NOMO-1 (cell line): ENCODE measurements around the gene NUFIP1.
"Not testable (repeated sequence)": the region's sequence is repeated elsewhere in the genome, so short reads cannot be mapped to it uniquely, and the experiment has no call there.

ENCODE experiments used
- DNase-seq, 2 experiments: peaks; one replicate each; lab custom pipeline; 2025; ENCODE audit not compliant: unreplicated experiment in 2 of 2; lab: John Stamatoyannopoulos, UW

The NUFIP1 gene

GRCh38 chr13:44989071-44989889 is at the start of gene NUFIP1, which contains the start of gene GPALPP1:
NUFIP1 (minus strand) TSS chr13:44989471; CDS start chr13:44989436, 35 bp downstream.
GPALPP1 (plus strand) TSS chr13:44989538; CDS start chr13:44989655, 117 bp downstream.
- peak; percentile 83 to 94 for DNase-seq

GRCh38 chr13:45036206-45036605 is 46.9 kb upstream of the NUFIP1 start:
- DNase-seq: no peak

- no peak for DNase-seq
Observed at GRCh38 chr13:45034342-45034741, 45.1 kb upstream of the NUFIP1 start.

GRCh38 chr13:45024847-45025246 is 35.6 kb upstream of the NUFIP1 start:
- no peak for DNase-seq

GRCh38 chr13:45021250-45021649 is 32.0 kb upstream of the NUFIP1 start:
- no peak for DNase-seq

GRCh38 chr13:45019981-45020380 is 30.7 kb upstream of the NUFIP1 start:
- not testable (repeated sequence) for DNase-seq

GRCh38 chr13:45016792-45017425 is 27.6 kb upstream of the NUFIP1 start:
- DNase-seq: no peak

GRCh38 chr13:45015300-45015699 is 26.0 kb upstream of the NUFIP1 start:
- DNase-seq: no peak

- DNase-seq: no peak
Observed at GRCh38 chr13:45011198-45011597, 21.9 kb upstream of the NUFIP1 start.

- no peak for DNase-seq
Observed at GRCh38 chr13:45007823-45008222, 18.6 kb upstream of the NUFIP1 start.

GRCh38 chr13:45007225-45007624 is 18.0 kb upstream of the NUFIP1 start:
- no peak for DNase-seq

- DNase-seq: no peak
Observed at GRCh38 chr13:45004096-45004495, 14.8 kb upstream of the NUFIP1 start.

- DNase-seq: no peak
Observed at GRCh38 chr13:45003417-45003816, 14.1 kb upstream of the NUFIP1 start.

- peak in 1 of 2 experiments; percentile 11 for DNase-seq
Observed at GRCh38 chr13:44989941-44990340, 670 bp upstream of the NUFIP1 start.

- no peak for DNase-seq
Observed at GRCh38 chr13:44978328-44978727, 10.9 kb downstream of the NUFIP1 start.

- DNase-seq: no peak
Observed at GRCh38 chr13:44976949-44977583, 12.2 kb downstream of the NUFIP1 start.

- no peak for DNase-seq
Observed at GRCh38 chr13:44976196-44976595, 13.1 kb downstream of the NUFIP1 start.

- no peak for DNase-seq
Observed at GRCh38 chr13:44974056-44974793, 15.0 kb downstream of the NUFIP1 start.

GRCh38 chr13:44972956-44973581 is 16.2 kb downstream of the NUFIP1 start:
- DNase-seq: peak in 1 of 2 experiments; percentile 16
